ENCODE measurements around the gene SLC66A1. TPM values are rescaled to one million over a fixed set of nuclear protein-coding genes. Genes with fewer than 3 reads are reported as not detected.

The SLC66A1 gene
- total and polyA plus RNA-seq, 2 of the 13 experiments (the other 11 are each of a cell fraction or from before 2014, with no cell fraction given): 15.4 to 18.9 TPM

GRCh38 chr1:19309123-19309813, 2.9 kb upstream of the SLC66A1 start (continued):
- TF ChIP-seq NFRKB (IDR thresholded peaks at IDR 0.05): no peak
- TF ChIP-seq ZFP36L1 (CRISPR knock-in tag; IDR thresholded peaks at IDR 0.05): no peak

- H2AFZ ChIP-seq (ENCODE audit: low read length): no peak overlapping the region
- H4K20me1 ChIP-seq (ENCODE audit: insufficient read depth, low read length): no peaks in the 10 kb centered on the region; the same call in 1 of the 2 replicates
- WGBS (ENCODE audit: low lambda C conversion rate): 93% methylated on average over 7 of the region's 7 CpGs
- peaks cover 55% of the 10 kb centered on the region for H3K4me1 ChIP-seq (ENCODE audit: insufficient read depth, low read length)
- H3K4me2 ChIP-seq (ENCODE audit: low read depth, low read length): no peak overlapping the region
- peaks cover 10 to 40% of the 10 kb centered on the region in 2 experiments; a peak in 4 of 5 replicates for H3K36me3 ChIP-seq (replicated peaks in 1 of 2; ENCODE audit: control insufficient read depth in 1 of 2, insufficient read depth in 2 of 2, low read length in 2 of 2)
- ChIA-PET POLR2A (interaction anchor here (4.7 kb wide), 1 partner anchor 59 kb away, joined by 21 read pairs; the partner anchor contains the start of genes EMC1 and MRTO4), CTCF (ENCODE audit: low intra/inter-chr PET ratio, low total read pairs) (no interaction called here)
- no peaks in the 10 kb centered on the region; a peak in 1 of 5 replicates for H3K27me3 ChIP-seq (ENCODE audit: control insufficient read depth in 1 of 2, insufficient read depth in 2 of 2, low read length in 2 of 2)
- no peak overlapping the region for H3K4me3 ChIP-seq (replicated peaks in 1 of 3; ENCODE audit: insufficient read depth in 1 of 3, low read depth in 2 of 3, low read length in 3 of 3)
- DNase-seq (ENCODE audit: low spot score) (no peak), ATAC-seq (no peak), FAIRE-seq (no peak)
- no peak overlapping the region for H3K27ac ChIP-seq (ENCODE audit: extremely low read length, insufficient read depth, low read length)
- H3K9me3 ChIP-seq (ENCODE audit: low read length): no peaks in the 10 kb centered on the region
- intact Hi-C loops (cut with micrococcal nuclease; ENCODE audit: unreplicated experiment) (loop anchor here (2.0 kb wide), 1 partner anchor 57 kb away; no protein-coding TSS in a partner anchor), in situ Hi-C loops (cut with HindIII; ENCODE audit: extremely low pct_ligation_motif_present, low pct_unique_long_range_greater_than_20kb) (no loop called here)
- H3K79me2 ChIP-seq (ENCODE audit: insufficient read depth, low read length): peaks cover 27% of the 10 kb centered on the region
- TF ChIP-seq IRF9 (CRISPR knock-in tag; IDR thresholded peaks at IDR 0.05; ENCODE audit: borderline replicate concordance) (no peak), ZNF430 (CRISPR knock-in tag; IDR thresholded peaks at IDR 0.05) (no peak)
- TF ChIP-seq, protein P1, sequence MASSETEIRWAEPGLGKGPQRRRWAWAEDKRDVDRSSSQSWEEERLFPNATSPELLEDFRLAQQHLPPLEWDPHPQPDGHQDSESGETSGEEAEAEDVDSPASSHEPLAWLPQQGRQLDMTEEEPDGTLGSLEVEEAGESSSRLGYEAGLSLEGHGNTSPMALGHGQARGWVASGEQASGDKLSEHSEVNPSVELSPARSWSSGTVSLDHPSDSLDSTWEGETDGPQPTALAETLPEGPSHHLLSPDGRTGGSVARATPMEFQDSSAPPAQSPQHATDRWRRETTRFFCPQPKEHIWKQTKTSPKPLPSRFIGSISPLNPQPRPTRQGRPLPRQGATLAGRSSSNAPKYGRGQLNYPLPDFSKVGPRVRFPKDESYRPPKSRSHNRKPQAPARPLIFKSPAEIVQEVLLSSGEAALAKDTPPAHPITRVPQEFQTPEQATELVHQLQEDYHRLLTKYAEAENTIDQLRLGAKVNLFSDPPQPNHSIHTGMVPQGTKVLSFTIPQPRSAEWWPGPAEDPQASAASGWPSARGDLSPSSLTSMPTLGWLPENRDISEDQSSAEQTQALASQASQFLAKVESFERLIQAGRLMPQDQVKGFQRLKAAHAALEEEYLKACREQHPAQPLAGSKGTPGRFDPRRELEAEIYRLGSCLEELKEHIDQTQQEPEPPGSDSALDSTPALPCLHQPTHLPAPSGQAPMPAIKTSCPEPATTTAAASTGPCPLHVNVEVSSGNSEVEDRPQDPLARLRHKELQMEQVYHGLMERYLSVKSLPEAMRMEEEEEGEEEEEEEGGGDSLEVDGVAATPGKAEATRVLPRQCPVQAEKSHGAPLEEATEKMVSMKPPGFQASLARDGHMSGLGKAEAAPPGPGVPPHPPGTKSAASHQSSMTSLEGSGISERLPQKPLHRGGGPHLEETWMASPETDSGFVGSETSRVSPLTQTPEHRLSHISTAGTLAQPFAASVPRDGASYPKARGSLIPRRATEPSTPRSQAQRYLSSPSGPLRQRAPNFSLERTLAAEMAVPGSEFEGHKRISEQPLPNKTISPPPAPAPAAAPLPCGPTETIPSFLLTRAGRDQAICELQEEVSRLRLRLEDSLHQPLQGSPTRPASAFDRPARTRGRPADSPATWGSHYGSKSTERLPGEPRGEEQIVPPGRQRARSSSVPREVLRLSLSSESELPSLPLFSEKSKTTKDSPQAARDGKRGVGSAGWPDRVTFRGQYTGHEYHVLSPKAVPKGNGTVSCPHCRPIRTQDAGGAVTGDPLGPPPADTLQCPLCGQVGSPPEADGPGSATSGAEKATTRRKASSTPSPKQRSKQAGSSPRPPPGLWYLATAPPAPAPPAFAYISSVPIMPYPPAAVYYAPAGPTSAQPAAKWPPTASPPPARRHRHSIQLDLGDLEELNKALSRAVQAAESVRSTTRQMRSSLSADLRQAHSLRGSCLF (CRISPR knock-in tag; IDR thresholded peaks at IDR 0.05; ENCODE audit: borderline replicate concordance): no peak
- BruUV-seq (replicated peaks): no TSS peak
- no peak overlapping the region for H3K9ac ChIP-seq (ENCODE audit: insufficient read depth, low read depth, low read length)
Observed at GRCh38 chr1:19310061-19310460, 2.1 kb upstream of the SLC66A1 start.

Data from HepG2 (cell line).